Calu3 (cell line): Measurements from ENCODE around the gene MTUS2. TPM values are rescaled to one million over a fixed set of nuclear protein-coding genes. Genes with fewer than 3 reads are reported as not detected.
A peak's percentile ranks its signal among the peaks of the same experiment; 100 is the strongest.

ENCODE experiments used
- BruUV-seq: library from RNA; stranded (reverse); fragments of 400-500 nt; replicated peaks from 2 replicates; lab custom pipeline; 2021; lab: Mats Ljungman, UMichigan
- CTCF ChIA-PET: fragments of 300-600 bp; sonication (Branson Sonifier 250); formaldehyde crosslinking; loops from one replicate; lab custom pipeline; 2022; ENCODE audit warnings: antibody characterized with exemption; lab: Charles Lee
- DNase-seq: peaks from one replicate; pipeline ENCODE4 v3.0.0; 2022
- H3K27ac Mint-ChIP-seq: one replicate; pipeline ENCODE4 v1.8.0; 2022; ENCODE audit warnings: mixed read lengths; ENCODE audit not compliant: unreplicated experiment
- H3K27me3 Mint-ChIP-seq: one replicate; pipeline ENCODE4 v1.8.0; 2022; ENCODE audit warnings: mixed read lengths; ENCODE audit not compliant: unreplicated experiment
- H3K36me3 Mint-ChIP-seq: one replicate; pipeline ENCODE4 v1.8.0; 2022; ENCODE audit warnings: mild to moderate bottlenecking, moderate library complexity, mixed read lengths; ENCODE audit not compliant: insufficient read depth, unreplicated experiment
- H3K4me1 Mint-ChIP-seq: one replicate; pipeline ENCODE4 v1.8.0; 2022; ENCODE audit warnings: mild to moderate bottlenecking, low read depth, mixed read lengths; ENCODE audit not compliant: unreplicated experiment
- H3K4me3 Mint-ChIP-seq: one replicate; pipeline ENCODE4 v1.8.0; 2022; ENCODE audit warnings: mild to moderate bottlenecking, low read depth, moderate library complexity, mixed read lengths; ENCODE audit not compliant: unreplicated experiment
- H3K9me3 Mint-ChIP-seq: one replicate; pipeline ENCODE4 v1.8.0; 2022; ENCODE audit warnings: low read depth, mixed read lengths; ENCODE audit not compliant: unreplicated experiment
- intact Hi-C: fragments of 100-400 bp; cut with micrococcal nuclease; formaldehyde crosslinking; loops from one replicate; pipeline ENCODE4 v1.10.0; 2022; ENCODE audit not compliant: unreplicated experiment
- total RNA-seq: library from RNA; stranded (reverse); gene quantifications from 2 replicates; pipeline ENCODE4 v1.2.3, GENCODE V29; 2022
- TF ChIP-seq, protein P1 (sequence below): fragments of 200-600 bp; IDR thresholded peaks from one replicate; pipeline ENCODE4 v1.8.0; 2022; ENCODE audit warnings: antibody characterized with exemption; ENCODE audit not compliant: unreplicated experiment

MTUS2 gene
- total RNA-seq, 1 experiment from 2014 or later: not detected

GRCh38 chr13:29471551-29471950 lies 651.4 kb downstream of the MTUS2 start:
- intact Hi-C loops: no loop called here

DNA sequence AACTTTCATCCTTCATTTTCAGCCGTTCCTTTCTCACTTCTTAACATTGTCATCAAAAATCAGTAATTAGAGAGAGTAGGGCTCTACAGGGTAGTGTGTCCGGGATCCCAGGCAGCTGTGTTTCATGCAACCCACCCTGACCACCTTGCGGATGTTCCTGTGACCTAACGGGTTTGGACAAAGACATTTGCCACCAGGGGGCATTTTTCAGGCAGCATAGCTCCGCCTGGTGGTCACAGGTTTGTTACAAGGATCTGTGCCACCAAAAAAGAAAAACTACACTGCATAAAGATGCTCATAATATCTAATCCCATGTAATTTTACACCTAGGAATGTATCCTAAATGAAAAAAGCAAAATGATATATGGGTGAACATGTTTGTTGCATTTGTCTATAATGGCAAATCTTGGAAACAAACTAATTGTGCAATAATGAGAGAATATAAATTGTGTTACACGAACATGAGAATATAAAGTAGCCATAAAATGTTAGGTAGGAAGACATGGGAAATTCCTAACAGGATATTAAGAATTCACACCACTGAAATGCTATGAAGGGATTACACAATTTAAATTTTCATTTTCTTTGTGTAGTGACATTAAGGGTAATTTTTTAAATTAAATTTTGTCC lies 652.3 kb downstream of the MTUS2 start:
- intact Hi-C loops: no loop called here
- peaks cover 14% of the 10 kb centered on the region for H3K27me3 Mint-ChIP-seq

More at GRCh38 chr13:29471551-29471950, 651.4 kb downstream of the MTUS2 start:
- BruUV-seq: no TSS peak
- TF ChIP-seq, protein P1, sequence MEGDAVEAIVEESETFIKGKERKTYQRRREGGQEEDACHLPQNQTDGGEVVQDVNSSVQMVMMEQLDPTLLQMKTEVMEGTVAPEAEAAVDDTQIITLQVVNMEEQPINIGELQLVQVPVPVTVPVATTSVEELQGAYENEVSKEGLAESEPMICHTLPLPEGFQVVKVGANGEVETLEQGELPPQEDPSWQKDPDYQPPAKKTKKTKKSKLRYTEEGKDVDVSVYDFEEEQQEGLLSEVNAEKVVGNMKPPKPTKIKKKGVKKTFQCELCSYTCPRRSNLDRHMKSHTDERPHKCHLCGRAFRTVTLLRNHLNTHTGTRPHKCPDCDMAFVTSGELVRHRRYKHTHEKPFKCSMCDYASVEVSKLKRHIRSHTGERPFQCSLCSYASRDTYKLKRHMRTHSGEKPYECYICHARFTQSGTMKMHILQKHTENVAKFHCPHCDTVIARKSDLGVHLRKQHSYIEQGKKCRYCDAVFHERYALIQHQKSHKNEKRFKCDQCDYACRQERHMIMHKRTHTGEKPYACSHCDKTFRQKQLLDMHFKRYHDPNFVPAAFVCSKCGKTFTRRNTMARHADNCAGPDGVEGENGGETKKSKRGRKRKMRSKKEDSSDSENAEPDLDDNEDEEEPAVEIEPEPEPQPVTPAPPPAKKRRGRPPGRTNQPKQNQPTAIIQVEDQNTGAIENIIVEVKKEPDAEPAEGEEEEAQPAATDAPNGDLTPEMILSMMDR: no peak
- H3K36me3 Mint-ChIP-seq: no peaks in the 10 kb centered on the region
- DNase-seq: no peak
- no peak overlapping the region for H3K4me3 Mint-ChIP-seq
- CTCF ChIA-PET: no interaction called here
- H3K9me3 Mint-ChIP-seq: no peaks in the 10 kb centered on the region
- H3K4me1 Mint-ChIP-seq: no peaks in the 10 kb centered on the region
- H3K27ac Mint-ChIP-seq: no peak overlapping the region
- peaks cover 14% of the 10 kb centered on the region for H3K27me3 Mint-ChIP-seq

DNA sequence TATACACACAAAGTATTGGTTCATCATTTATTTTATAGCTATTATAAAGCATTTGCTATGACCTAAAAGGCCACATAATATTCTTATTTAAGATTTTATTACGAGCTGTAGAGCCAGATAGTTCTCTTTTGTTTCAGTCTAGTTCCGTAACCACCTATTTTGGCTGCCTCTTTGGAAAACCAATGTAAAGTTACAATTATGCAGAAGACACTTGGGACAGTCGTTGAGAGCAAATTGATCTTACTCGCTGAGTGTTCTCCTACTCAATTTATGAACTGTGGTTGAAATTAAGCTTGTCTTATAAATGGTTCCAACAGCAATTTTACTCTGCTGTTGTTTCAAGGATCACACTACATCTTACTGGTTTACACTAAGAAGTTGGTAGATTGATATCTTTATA lies 653.0 kb downstream of the MTUS2 start:
- Mint-ChIP-seq H3K36me3 (no peaks in the 10 kb centered on the region), H3K4me3 (no peak overlapping the region), H3K9me3 (no peaks in the 10 kb centered on the region), H3K27ac (no peak overlapping the region), H3K27me3 (peaks cover 21% of the 10 kb centered on the region), H3K4me1 (no peaks in the 10 kb centered on the region)
- no TSS peak for BruUV-seq
- CTCF ChIA-PET: no interaction called here
- intact Hi-C loops: no loop called here
- TF ChIP-seq, protein P1: no peak
- no peak for DNase-seq

More for the DNA sequence above, 652.3 kb downstream of the MTUS2 start:
- H3K36me3 Mint-ChIP-seq: no peaks in the 10 kb centered on the region
- CTCF ChIA-PET: no interaction called here
- H3K4me1 Mint-ChIP-seq: no peaks in the 10 kb centered on the region
- no TSS peak for BruUV-seq
- TF ChIP-seq, protein P1: peak; percentile 82
- peak; percentile 64 for DNase-seq
- H3K4me3 Mint-ChIP-seq: no peak overlapping the region
- no peak overlapping the region for H3K27ac Mint-ChIP-seq
- H3K9me3 Mint-ChIP-seq: no peaks in the 10 kb centered on the region

DNA sequence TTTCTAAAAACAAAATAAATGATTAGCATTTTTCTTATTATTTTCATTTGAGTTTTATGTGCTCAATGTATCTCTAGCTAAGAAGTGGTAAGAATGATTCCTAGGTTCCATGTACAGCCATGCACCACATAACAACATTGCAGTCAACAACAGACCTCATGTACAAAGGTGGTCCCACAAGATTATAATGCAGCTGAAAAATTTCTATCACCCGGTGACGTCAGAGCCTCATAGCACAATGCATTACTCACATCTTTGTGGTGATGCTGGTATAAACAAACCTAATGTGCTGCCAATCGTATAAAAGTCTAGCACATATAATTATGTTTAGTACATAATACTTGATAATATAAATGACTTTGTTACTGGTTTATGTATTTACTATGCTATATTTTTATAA lies 654.9 kb downstream of the MTUS2 start:
- TF ChIP-seq, protein P1: no peak
- no peak overlapping the region for H3K27ac Mint-ChIP-seq
- no peak for DNase-seq
- H3K4me3 Mint-ChIP-seq: no peak overlapping the region
- intact Hi-C loops: no loop called here
- CTCF ChIA-PET: no interaction called here
- H3K4me1 Mint-ChIP-seq: no peaks in the 10 kb centered on the region
- H3K36me3 Mint-ChIP-seq: no peaks in the 10 kb centered on the region
- H3K27me3 Mint-ChIP-seq: peaks cover 36% of the 10 kb centered on the region
- no TSS peak for BruUV-seq
- H3K9me3 Mint-ChIP-seq: no peaks in the 10 kb centered on the region
